Measurements from ENCODE around the gene PQBP1. TPM values are rescaled to one million over a fixed set of nuclear protein-coding genes. Genes with fewer than 3 reads are reported as not detected.

The PQBP1 gene
- total RNA-seq, 1 donor from 2014 or later, result 108 TPM

DNA sequence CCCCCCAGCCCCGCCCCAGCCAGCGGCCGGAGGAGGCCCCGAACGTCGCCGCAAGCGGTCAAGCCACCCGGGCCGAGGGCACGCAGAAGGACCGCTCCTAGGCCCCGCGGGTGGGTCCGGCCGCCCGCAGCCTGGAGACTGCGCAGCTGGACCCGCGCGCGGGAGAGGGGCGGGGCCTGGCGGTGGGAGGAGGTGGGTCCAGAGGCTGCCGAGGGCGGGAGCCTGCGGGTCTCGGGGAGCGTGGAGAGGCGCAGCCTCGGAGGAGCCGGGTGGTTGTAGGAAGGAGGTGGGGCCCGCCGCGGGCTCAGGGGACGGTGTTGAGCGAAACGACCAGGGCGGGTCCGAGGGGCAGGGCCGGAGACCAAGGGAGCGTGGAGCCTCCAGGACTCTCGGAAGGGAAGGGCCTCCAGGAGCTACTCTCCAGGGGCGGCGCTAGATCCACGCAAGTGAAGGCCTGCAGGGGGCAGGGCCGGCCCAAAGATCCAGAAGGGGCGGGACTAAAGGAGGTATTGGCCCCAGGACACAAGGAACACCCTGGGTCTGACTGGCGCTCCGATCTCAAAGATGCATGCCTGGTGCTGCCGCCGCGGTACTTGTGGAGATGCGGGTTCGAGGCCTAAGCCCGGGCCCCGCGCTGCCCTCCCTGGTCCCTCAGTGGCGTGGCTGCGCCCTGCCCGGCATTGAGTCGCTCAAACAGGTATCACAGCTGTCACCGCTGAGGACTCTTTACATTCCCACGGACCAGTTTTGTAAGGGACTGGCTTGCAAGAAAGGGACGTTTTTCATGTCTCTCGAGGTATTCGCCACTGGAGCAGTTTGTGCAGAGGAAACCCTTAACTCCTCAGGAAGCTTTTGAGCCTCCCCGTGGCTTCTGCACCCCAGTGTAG is 6.1 kb upstream of the PQBP1 start:
- peak; percentile 75 for DNase-seq (ENCODE audit: low read depth)
- Histone ChIP-seq H3K4me3 (ENCODE audit: low read depth, low read length) (peak overlapping the region; percentile 50), H3K36me3 (ENCODE audit: control insufficient read depth, insufficient read depth, low read length) (peaks cover 7% of the 10 kb centered on the region), H3K27me3 (ENCODE audit: control insufficient read depth, insufficient read depth, low read length) (no peaks in the 10 kb centered on the region)
- TF ChIP-seq, protein P1, sequence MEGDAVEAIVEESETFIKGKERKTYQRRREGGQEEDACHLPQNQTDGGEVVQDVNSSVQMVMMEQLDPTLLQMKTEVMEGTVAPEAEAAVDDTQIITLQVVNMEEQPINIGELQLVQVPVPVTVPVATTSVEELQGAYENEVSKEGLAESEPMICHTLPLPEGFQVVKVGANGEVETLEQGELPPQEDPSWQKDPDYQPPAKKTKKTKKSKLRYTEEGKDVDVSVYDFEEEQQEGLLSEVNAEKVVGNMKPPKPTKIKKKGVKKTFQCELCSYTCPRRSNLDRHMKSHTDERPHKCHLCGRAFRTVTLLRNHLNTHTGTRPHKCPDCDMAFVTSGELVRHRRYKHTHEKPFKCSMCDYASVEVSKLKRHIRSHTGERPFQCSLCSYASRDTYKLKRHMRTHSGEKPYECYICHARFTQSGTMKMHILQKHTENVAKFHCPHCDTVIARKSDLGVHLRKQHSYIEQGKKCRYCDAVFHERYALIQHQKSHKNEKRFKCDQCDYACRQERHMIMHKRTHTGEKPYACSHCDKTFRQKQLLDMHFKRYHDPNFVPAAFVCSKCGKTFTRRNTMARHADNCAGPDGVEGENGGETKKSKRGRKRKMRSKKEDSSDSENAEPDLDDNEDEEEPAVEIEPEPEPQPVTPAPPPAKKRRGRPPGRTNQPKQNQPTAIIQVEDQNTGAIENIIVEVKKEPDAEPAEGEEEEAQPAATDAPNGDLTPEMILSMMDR (IDR thresholded peaks at IDR 0.05; ENCODE audit: insufficient read depth, low read length, severe bottlenecking), result peak; percentile 66
- no peak for FAIRE-seq

DNA sequence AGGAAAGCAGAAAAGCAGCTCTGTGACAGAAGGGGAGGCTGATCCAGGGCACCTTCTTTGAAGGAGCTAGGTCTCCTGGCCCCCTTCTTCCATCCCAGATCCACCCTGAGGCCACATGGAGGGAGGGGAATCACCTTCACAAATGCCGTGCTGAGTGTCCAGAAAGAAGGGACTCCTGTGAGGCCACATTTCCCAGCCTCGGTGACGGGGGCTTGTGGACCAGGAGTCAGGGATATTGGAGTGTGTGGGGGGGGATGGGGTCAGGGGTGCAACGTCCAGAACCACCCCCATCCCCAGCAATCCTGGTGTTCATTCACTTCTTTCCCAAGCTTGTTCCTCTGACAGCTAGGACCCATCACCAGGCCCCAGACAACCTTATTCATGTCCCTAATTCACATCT is 4.8 kb upstream of the PQBP1 start:
- no peak for FAIRE-seq
- TF ChIP-seq, protein P1 (IDR thresholded peaks at IDR 0.05; ENCODE audit: insufficient read depth, low read length, severe bottlenecking), result no peak
- Histone ChIP-seq H3K4me3 (ENCODE audit: low read depth, low read length) (no peak overlapping the region), H3K27me3 (ENCODE audit: control insufficient read depth, insufficient read depth, low read length) (no peaks in the 10 kb centered on the region), H3K36me3 (ENCODE audit: control insufficient read depth, insufficient read depth, low read length) (peaks cover 7% of the 10 kb centered on the region)
- no peak for DNase-seq (ENCODE audit: low read depth)

DNA sequence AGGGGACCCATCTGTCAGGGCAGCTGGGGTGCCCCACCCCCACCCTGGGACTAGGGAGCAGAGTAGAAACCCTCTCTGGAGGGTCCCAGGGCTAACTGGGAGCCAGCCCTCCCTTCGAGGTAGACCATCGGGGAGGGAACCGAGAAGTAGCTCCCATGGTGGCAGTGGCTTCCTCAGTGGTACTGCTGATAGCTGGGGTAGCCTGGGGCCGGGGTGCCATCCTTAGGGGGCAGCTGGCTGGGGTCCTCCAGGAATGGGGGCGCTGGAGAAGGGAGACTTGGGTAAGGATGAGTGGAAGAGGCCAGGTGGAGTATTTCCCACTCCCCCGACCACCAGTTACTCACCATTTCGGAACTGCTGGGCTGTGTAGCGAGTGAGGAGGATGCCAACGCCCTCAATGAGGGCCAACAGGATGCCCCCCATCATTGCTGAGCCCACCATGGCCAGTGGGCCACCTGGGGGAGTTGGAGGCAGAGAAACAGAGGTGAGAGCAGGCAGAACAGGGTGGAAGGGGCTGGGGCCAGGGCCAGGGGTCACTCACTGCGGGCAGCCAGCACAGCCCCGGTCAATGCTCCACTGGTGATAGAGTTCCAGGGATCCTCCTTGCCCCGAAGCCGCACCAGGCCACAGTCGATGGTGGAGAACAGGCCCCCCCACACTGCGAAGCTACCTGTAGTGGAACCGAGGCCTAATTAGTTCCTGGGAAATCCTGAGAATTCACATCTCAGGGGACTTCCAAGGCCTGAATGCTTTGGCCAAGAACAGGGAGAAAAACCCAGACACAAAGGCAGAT is 4.0 kb upstream of the PQBP1 start:
- no peak overlapping the region for H3K4me3 ChIP-seq (ENCODE audit: low read depth, low read length)
- FAIRE-seq (no peak), DNase-seq (ENCODE audit: low read depth) (no peak)
- TF ChIP-seq, protein P1 (IDR thresholded peaks at IDR 0.05; ENCODE audit: insufficient read depth, low read length, severe bottlenecking), result no peak
- peaks cover 7% of the 10 kb centered on the region for H3K36me3 ChIP-seq (ENCODE audit: control insufficient read depth, insufficient read depth, low read length)
- no peaks in the 10 kb centered on the region for H3K27me3 ChIP-seq (ENCODE audit: control insufficient read depth, insufficient read depth, low read length)

DNA sequence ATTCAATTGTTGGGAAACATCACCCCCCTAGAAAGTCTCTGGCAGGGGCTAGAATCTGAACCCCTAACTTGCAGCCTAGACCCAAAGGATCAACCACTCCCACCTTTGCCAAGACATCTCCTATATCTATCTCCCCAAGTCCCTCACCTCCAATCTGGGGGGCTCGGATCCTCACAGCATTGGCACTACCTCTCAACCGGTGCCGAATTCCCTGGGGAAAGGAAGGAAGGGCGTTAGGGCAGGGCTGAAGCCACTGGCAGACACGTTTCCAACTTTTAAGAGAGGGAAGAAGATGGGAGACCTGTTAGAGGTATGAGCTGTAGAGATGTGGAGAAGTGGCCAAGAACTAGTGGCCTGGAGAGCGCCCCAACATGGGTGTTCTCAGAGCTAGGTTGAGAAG is 2.8 kb upstream of the PQBP1 start:
- DNase-seq (ENCODE audit: low read depth), result no peak
- no peak overlapping the region for H3K4me3 ChIP-seq (ENCODE audit: low read depth, low read length)
- FAIRE-seq, result no peak

DNA sequence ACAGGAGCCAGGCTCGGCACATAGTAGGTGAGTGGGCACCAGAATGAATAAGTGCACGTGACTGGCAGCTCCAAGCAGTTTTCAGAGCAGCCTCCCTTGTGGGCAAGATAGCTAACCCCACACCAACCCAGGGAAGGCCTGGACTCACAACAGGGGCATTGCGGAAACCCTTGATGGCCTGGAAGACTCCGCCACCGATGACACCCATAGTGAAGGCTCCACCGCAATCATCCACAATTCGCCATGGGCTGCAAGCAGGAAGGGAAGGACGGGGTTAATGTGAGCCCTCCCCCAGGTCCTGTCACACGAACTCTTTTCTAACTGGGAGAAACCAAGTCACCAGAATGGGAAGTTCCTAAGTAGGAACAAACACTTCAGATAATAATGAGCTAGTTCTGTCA is 1.1 kb upstream of the PQBP1 start:
- H3K27me3 ChIP-seq (ENCODE audit: control insufficient read depth, insufficient read depth, low read length), result no peaks in the 10 kb centered on the region
- TF ChIP-seq, protein P1 (IDR thresholded peaks at IDR 0.05; ENCODE audit: insufficient read depth, low read length, severe bottlenecking), result no peak
- peak; percentile 13 for FAIRE-seq
- DNase-seq (ENCODE audit: low read depth), result no peak
- peak overlapping the region; percentile 59 for H3K4me3 ChIP-seq (ENCODE audit: low read depth, low read length)
- H3K36me3 ChIP-seq (ENCODE audit: control insufficient read depth, insufficient read depth, low read length), result peaks cover 8% of the 10 kb centered on the region

More for the DNA sequence above, 2.8 kb upstream of the PQBP1 start:
- Histone ChIP-seq H3K27me3 (ENCODE audit: control insufficient read depth, insufficient read depth, low read length) (no peaks in the 10 kb centered on the region), H3K36me3 (ENCODE audit: control insufficient read depth, insufficient read depth, low read length) (peaks cover 7% of the 10 kb centered on the region)
- TF ChIP-seq, protein P1 (IDR thresholded peaks at IDR 0.05; ENCODE audit: insufficient read depth, low read length, severe bottlenecking), result no peak
